Activated T-helper 1 cell treated with anti-CD3 and anti-CD28 coated beads, Interleukin-2, amount 50 U/mL, for 16 hours (primary cell): Measurements from ENCODE around the gene PHLDA1.
A peak's percentile ranks its signal among the peaks of the same experiment; 100 is the strongest.
"Not testable (repeated sequence)": the region's sequence is repeated elsewhere in the genome, so short reads cannot be mapped to it uniquely, and the experiment has no call there.

Experiments
- DNase-seq, 2 donors: peaks; one replicate each; pipeline ENCODE4 v3.0.0-alpha.2; 2020; ENCODE audit warnings: low read depth in 1 of 2, low spot score in 1 of 2

Gene PHLDA1

GRCh38 chr12:75986001-75986746, 45.4 kb downstream of the PHLDA1 start:
- no peak for DNase-seq

DNA sequence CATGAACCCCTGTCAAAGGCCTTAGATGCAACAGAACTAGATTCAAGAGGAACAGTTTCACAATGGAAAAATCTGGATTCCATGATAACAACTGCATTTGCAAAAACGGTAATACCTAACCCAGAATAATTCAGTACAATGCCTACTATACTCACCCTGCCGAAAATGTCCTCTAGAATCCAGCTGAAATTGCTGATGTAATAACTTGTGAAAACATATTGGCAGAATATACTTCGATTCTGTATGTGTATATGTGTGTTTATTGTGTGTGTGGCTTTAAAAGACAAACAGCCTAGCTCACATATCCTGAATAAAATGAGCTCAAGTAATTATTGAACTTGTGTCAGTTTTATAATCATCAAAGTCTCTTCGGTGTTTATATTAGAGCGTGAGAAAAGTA, 46.0 kb downstream of the PHLDA1 start:
- no peak for DNase-seq

DNA sequence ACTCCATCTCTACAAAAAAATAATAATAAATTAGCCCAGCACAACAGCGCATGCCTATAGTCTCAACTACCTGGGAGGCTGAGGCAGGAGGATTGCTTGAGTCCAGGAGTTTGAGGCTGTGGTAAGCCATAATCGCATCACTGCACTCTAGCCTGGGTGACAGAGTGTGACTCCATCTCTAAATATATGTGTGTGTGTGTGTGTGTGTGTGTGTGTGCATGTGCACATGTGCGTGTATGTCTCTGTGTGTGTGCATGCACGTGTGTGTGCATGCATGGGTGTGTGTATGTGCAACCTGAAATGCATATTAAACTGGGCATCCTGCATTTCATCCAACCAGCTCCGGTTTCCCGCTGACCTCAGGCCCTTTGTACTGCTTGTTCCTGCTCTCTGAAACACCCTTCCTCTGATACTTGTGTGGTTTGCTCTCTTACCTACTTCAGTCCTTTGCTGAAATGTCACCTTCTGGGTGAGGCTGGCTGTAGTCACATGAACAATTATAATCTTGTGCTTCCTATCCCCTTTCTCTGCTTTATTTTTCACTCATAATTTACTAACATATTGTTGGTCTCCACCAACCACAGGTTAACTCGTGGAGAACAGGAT, 46.9 kb downstream of the PHLDA1 start:
- no peak for DNase-seq

- not testable (repeated sequence) for DNase-seq
These were observed 47.7 kb downstream of the PHLDA1 start for GRCh38 chr12:75983851-75984250.

- no peak for DNase-seq
These were observed 48.5 kb downstream of the PHLDA1 start for GRCh38 chr12:75982979-75983660.

GRCh38 chr12:75982169-75982564, 49.4 kb downstream of the PHLDA1 start:
- DNase-seq, result no peak

- DNase-seq, result no peak
These were observed 50.1 kb downstream of the PHLDA1 start for GRCh38 chr12:75981247-75982168.

- DNase-seq, result no peak
These were observed 52.4 kb downstream of the PHLDA1 start for GRCh38 chr12:75979181-75979580.

DNA sequence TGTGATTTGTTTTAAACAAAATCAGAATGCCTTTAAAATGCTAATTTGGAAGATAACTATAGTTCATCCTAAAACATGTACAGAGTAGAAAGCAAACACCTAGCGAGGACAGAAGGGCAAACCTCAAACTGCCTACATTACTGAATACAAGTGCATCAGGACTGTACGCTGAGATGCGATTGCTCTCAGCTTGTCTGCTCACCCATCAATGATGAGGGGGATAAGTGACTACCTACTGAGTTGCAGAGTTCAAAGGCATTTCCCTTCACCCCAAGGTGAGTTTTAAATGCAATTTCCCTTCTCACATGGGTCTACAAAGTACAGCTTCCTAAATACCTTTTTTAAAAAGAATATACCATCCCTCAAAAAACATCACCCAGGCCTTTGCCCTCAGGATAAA, 52.9 kb downstream of the PHLDA1 start:
- DNase-seq, result no peak

DNA sequence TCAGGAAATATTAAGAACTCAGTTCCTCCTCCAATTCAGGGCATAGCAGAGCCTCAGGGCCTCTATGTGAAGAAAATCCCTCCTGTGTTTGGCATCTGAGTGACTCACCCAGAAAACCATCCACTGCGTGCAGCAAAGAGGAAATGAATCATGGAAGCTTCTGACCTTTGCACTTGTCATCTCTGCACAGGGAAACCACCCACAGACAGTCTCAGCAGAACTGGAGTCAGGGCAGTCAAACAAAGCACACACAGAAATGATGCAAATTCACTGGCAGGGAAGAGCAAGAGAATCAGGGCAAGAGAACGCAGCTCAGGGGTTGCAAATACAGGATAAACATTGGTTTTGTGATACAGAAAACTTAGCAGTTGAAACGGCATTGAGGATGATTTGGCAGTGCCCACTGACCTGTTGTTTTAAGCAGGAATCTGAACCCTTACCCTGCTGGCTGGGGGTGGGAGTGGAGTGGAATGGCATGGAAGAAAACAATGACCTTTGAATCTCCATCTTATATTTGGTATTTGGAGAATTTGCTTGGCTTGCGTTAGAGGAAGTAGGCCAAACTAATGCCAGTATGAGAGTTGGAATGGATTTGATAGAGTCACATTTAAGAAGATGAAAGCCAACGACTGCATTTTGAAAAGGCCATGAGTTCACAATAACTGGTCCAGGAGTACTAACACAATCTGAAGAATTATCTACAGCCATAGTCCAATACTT, 53.5 kb downstream of the PHLDA1 start:
- DNase-seq, result peak; percentile 29 to 67

DNA sequence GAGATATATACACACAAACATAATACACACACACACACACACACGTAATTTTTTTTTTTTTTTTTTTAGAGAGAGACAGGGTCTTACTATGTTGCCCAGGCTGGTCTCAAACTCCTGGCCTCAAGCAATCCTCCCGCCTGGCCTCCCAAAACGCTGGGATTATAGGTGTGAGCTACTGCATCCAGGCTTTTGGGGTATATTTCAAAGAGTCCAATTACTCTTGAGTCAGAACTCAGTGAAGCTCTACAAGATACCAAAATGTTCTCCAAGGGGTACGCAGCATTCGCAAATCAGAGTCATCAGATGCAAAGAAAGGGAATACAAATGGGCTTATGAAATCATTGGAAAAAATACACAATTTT, 54.0 kb downstream of the PHLDA1 start:
- no peak for DNase-seq

GRCh38 chr12:75976913-75977312, 54.7 kb downstream of the PHLDA1 start:
- no peak for DNase-seq

- no peak for DNase-seq
These were observed 55.5 kb downstream of the PHLDA1 start for GRCh38 chr12:75976113-75976512.

- no peak for DNase-seq
These were observed 55.9 kb downstream of the PHLDA1 start for GRCh38 chr12:75975702-75976101.
